ENCODE results near the gene HCN2. TPM values are rescaled to one million over a fixed set of nuclear protein-coding genes. Genes with fewer than 3 reads are reported as not detected.

The HCN2 gene
- total RNA-seq, 1 donor from 2014 or later = not detected

DNA sequence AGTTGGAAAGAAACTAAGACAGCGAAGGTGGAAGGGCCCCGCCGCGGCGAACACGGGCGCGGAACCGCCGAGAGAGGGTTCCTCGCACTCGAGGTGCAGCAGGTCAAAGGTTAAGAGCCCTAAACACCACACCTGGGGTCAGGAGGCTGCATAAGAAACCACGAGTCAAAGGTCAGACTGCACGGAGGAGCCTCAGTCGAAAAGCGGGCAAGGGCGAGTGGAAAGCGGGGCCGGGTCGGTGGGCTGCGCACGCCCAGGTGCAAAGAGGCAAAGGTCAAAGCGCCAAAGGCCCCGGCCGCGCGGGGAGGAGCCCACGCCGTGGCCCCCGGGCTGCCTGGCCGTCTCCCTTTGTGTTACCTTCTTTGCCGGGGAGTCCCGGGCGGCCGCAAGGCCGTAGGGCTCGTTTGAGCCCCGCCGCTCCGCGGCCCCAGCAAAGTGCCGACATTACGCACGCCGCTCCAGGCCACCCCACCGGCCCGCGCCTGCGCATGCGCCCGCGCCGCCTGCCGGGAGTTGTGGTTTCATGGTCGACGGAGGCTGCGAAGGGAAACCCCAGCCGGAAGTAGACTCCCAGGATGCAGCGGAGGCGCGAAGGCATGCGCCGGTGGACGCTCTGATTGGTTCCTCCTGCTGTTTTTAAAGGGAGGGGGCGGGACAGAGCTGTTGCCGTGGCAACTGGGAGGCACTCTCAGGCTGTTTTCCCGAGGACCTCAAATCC is 43.5 kb downstream of the HCN2 start, which contains the start of gene POLRMT:
Gene POLRMT, minus strand, starts transcription at position 470 of the 718 bp plus-strand sequence. Its CDS starts 25 bp downstream, at position 445.
- TF ChIP-seq, protein P1, sequence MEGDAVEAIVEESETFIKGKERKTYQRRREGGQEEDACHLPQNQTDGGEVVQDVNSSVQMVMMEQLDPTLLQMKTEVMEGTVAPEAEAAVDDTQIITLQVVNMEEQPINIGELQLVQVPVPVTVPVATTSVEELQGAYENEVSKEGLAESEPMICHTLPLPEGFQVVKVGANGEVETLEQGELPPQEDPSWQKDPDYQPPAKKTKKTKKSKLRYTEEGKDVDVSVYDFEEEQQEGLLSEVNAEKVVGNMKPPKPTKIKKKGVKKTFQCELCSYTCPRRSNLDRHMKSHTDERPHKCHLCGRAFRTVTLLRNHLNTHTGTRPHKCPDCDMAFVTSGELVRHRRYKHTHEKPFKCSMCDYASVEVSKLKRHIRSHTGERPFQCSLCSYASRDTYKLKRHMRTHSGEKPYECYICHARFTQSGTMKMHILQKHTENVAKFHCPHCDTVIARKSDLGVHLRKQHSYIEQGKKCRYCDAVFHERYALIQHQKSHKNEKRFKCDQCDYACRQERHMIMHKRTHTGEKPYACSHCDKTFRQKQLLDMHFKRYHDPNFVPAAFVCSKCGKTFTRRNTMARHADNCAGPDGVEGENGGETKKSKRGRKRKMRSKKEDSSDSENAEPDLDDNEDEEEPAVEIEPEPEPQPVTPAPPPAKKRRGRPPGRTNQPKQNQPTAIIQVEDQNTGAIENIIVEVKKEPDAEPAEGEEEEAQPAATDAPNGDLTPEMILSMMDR (conservative IDR thresholded peaks at IDR 0.05; ENCODE audit: low read depth, low read length) = no peak
- DNase-seq (ENCODE audit: low read depth) = peak; percentile 71
- peak within 1 kb of the TSS; percentile 89 for H3K4me3 ChIP-seq (ENCODE audit: low read depth, low read length)

DNA sequence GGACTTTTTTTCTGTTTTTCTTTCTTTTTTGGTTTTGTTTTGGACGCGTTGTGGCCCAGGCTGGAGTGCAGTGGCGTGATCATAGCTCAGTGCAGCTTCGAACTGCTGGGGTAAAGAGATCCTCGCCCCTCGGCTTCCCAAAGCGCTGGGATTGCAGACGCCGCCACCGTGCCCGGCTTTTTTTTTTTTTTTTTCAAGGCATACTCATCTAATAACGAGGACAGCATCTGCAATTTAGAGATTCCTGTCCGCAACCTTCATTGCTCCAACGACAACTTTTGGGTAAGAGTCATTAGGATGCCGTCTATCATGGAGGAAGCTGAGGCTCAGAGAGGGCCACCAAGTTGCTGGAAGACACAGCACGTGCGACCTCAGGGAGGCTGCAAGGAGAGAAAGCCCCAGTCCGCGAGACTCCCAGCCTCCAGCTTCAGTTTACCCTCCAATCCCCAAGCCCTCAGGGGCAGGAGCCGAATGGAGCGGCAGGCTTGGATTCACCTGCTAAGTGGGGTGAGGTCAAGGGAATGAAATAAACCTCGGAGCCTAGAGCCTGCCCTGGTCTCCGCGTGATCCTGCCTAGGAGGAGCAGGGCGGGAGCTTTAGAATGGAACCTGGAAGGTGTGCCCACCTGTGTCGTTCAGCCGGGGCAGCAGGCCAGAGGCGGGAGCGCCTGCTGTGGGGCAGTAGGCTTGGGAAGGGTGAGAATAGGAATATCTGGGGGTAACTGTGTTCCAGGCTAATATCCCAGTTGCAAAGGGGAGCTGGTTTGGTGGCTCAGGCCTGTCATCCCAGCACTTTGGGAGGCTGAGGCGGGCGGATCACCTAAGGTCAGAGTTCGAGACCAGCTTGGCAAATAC is 44.3 kb downstream of the HCN2 start:
- peak overlapping the region; percentile 89 for H3K4me3 ChIP-seq (ENCODE audit: low read depth, low read length)
- DNase-seq (ENCODE audit: low read depth) = no peak
- TF ChIP-seq, protein P1 (conservative IDR thresholded peaks at IDR 0.05; ENCODE audit: low read depth, low read length) = no peak

DNA sequence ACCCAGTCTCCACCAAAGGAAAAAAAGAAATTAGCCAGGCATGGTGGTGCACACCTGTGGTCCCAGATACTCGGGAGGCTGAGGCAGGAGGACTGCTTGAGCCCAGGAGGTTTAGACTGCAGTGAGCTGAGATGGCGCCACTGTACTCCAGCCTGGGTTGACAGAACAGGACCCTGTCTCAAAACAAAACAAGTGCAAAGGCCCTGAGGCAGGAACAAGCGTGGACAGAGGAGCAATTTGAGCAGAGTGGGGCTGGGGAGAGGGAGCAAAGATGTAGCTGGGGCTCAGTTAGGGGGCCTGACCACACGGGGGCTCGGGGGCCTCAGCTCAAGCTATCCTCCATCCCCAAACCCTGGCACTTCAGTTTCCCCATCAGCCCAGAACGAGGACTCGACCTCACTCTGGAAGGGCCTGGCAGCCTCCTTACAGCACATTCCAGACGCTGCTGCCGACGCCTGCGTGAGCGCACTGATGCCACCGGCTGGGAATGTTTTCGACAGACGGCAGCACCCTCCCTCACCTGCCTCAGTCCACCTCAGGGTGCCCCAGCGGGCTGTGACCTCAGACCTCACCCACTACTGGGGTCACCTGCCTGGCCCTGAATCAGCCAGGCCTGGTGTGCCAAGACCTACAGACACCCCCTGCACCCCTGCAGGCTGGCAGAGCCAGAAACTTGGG is 45.4 kb downstream of the HCN2 start:
- TF ChIP-seq, protein P1 (conservative IDR thresholded peaks at IDR 0.05; ENCODE audit: low read depth, low read length) = no peak
- H3K4me3 ChIP-seq (ENCODE audit: low read depth, low read length) = no peak overlapping the region
- no peak for DNase-seq (ENCODE audit: low read depth)

DNA sequence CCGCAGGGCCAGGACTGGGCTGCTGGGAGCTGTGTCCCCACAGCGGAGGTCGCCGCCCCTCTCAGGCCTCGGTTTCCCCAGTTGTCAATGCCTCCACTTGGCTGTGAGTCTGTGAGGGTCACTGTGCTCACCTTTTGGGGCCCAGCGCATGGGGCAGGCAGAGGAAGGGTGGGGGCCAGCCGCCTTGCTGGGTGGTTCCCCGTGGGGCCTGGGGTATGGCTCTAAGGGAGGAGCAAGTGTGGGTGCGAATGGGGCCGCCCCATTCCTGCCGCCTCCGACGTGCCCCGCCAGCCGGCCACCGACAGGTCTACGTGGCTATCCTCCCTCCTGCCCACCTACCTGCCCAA is 49.2 kb downstream of the HCN2 start:
- peak overlapping the region; percentile 52 for H3K4me3 ChIP-seq (ENCODE audit: low read depth, low read length)
- no peak for DNase-seq (ENCODE audit: low read depth)
- TF ChIP-seq, protein P1 (conservative IDR thresholded peaks at IDR 0.05; ENCODE audit: low read depth, low read length) = no peak

DNA sequence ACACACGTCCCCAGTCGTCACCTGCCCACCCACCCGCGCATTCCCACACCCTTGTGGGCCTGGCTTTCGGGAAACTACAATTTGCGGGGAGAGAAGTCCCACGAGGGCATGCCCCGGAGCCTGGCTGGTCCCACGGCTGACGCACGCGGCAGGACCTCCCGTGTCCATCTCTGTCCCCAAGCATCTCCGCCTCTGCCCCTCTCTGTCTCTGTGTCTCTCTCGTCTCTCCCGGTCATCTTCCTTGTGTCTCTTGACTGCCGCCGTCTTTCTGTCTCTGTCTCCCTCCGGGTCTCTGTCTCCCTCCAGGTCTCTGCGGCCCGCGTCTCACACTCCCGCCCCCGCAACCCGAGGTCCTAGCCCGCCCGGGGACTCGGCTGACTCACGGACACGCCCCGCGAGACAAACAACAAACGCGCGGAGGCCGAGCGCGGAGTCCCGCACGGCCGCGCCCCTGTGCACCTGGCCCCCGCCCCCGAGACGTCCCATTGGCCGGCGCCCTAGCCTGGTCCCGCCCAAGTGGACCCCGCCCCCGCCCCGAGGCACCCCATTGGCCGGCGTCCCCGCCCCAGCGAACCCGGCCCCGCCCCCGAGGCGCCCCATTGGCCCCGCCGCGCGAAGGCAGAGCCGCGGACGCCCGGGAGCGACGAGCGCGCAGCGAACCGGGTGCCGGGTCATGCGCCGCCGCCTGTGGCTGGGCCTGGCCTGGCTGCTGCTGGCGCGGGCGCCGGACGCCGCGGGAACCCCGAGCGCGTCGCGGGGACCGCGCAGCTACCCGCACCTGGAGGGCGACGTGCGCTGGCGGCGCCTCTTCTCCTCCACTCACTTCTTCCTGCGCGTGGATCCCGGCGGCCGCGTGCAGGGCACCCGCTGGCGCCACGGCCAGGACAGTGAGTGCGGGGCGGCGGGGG is 49.8 kb downstream of the HCN2 start, which contains the start of gene FGF22:
Gene FGF22, plus strand, starts transcription at position 627 of the 908 bp plus-strand sequence. Its CDS starts 47 bp downstream, at position 674.
- peak within 1 kb of the TSS; percentile 52 for H3K4me3 ChIP-seq (ENCODE audit: low read depth, low read length)
- TF ChIP-seq, protein P1 (conservative IDR thresholded peaks at IDR 0.05; ENCODE audit: low read depth, low read length) = no peak
- DNase-seq (ENCODE audit: low read depth) = no peak

DNA sequence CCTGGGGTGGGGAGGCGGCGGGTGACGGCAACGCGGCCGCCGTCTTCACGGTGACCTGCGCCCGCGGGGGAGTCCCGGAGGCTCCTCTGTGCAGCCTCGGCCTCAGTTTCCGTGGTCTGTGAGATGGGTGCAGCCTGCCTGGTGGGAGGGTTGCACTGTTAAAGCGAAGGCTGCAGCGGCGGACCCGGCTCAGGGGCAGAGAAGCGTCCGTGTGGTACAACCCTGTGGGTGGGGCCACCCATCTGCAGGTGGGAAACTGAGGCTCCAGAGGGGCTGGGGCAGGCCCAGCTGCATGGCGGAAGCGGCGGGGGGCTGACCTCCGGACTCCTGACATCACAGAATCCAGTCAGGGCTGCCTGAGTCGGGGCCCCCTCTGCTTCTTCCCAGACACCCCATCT is 50.5 kb downstream of the HCN2 start:
- H3K4me3 ChIP-seq (ENCODE audit: low read depth, low read length) = peak overlapping the region; percentile 35
- TF ChIP-seq, protein P1 (conservative IDR thresholded peaks at IDR 0.05; ENCODE audit: low read depth, low read length) = no peak

More for the DNA sequence above, 50.5 kb downstream of the HCN2 start:
- no peak for DNase-seq (ENCODE audit: low read depth)
